Measurements from ENCODE around the gene MAP2K7.

DNA sequence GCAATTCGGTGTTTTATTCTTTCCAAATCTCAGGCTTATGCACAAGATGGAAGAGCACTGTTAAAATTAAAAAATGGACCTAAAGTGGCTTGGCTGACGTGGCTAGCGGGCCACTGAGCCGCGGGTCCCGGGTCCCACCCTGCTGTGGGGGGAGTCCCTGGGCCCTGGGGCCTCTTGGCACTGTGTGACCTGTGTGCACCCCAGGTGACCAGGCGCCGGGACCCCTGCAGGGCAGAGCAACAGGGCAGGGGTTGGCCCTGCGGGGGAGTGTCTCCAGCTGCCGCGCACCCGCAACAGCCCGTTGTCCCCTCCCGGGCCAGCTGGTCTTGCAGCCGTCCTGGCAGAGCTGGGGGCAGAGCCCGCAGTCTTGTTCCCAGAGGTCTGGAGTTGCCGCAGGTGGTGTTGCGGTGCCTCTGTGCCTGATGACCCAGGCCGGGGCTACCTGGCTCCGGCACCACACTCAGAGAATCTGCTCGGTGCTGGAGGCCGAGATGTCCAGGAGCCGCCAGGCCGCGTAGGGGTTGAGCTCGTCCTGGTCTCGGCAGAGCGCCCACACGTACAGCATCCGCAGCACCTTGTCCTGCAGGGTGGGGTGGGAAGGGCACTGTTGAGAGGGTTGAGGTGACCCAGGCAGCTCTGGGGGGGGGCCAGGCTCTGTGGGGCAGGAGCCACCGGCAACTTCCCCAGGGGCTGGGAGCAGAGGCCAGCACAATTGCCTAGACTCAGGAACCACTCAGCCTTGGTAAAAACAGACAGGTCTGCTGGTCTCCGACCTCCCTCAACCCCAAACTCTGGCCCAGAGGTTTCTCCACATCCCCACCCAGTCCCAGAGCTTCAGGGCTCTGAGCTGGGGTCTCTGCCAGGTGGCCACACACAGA is 23.3 kb downstream of the MAP2K7 start:
- TF ChIP-seq, protein P1, sequence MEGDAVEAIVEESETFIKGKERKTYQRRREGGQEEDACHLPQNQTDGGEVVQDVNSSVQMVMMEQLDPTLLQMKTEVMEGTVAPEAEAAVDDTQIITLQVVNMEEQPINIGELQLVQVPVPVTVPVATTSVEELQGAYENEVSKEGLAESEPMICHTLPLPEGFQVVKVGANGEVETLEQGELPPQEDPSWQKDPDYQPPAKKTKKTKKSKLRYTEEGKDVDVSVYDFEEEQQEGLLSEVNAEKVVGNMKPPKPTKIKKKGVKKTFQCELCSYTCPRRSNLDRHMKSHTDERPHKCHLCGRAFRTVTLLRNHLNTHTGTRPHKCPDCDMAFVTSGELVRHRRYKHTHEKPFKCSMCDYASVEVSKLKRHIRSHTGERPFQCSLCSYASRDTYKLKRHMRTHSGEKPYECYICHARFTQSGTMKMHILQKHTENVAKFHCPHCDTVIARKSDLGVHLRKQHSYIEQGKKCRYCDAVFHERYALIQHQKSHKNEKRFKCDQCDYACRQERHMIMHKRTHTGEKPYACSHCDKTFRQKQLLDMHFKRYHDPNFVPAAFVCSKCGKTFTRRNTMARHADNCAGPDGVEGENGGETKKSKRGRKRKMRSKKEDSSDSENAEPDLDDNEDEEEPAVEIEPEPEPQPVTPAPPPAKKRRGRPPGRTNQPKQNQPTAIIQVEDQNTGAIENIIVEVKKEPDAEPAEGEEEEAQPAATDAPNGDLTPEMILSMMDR (IDR thresholded peaks at IDR 0.05), result no peak
- TF ChIP-seq POLR2AphosphoS5 (IDR thresholded peaks at IDR 0.05), result no peak
- no peak for TF ChIP-seq POLR2A (IDR thresholded peaks at IDR 0.05)
